GM10248 (cell line): ENCODE measurements around the gene PPM1F.

Source experiments
- CTCF ChIA-PET: fragments of 300-600 bp; sonication (Branson Sonifier 250); formaldehyde crosslinking; extraction: SDS; loops from one replicate; lab custom pipeline; 2021; ENCODE audit warnings: antibody characterized with exemption; lab: Yijun Ruan, JAX
- POLR2A ChIA-PET: fragments of 350-650 bp; sonication (Branson Sonifier 250); formaldehyde crosslinking; extraction: SDS; loops from one replicate; lab custom pipeline; 2020; ENCODE audit warnings: antibody characterized with exemption; lab: Yijun Ruan, JAX
- DNase-seq: peaks from one replicate; pipeline ENCODE4 v3.0.0; 2012; ENCODE audit errors: extremely low spot score
- TF ChIP-seq, protein P1 (sequence below): IDR thresholded peaks from 2 replicates; pipeline ENCODE4 v1.5.1; 2012; ENCODE audit warnings: mild to moderate bottlenecking, low read depth; ENCODE audit errors: extremely low read depth, missing control alignments, control extremely low read depth

PPM1F gene

DNA sequence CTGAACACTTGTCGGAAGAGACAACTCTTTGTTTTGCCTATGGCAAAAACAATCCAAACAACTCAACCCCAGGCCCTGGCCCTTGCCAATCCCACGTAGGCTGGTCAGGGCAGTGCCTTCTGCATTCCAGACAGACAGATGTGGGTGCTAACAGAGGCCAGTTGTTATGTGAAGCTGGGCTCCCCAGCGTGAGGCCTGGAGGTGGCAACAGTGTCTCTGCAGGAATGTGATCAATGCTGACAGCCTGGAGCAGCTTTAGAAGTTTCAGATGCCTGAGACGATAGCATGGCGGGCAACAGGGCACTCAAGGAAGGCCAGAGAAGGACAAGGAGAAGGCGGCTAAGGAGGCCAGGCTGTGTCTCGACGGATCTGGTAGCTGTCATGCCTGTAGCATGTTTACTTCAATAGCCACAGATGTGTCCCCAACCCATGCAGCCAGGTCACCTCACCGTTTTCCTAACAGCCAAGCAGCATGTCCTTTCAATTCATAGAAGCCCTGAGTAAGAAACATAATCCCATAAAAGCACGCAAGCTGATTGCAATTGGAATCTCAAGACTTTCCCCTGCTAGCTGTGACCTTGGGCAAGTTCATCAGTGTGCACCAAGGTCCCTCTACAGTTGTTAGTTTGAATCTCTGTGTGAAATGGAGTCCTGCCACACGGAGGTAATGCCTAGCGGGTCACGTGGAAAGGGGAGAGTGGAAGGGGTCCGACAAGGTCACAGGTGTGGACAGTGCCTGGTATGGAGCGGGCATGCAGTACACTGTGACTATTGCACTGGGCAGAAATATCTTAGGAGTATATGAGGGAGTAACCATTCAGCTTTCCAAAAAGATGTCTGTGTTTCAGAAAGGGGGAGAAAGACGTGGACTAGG, 14.2 kb upstream of the PPM1F start:
- DNase-seq = no peak
- TF ChIP-seq, protein P1, sequence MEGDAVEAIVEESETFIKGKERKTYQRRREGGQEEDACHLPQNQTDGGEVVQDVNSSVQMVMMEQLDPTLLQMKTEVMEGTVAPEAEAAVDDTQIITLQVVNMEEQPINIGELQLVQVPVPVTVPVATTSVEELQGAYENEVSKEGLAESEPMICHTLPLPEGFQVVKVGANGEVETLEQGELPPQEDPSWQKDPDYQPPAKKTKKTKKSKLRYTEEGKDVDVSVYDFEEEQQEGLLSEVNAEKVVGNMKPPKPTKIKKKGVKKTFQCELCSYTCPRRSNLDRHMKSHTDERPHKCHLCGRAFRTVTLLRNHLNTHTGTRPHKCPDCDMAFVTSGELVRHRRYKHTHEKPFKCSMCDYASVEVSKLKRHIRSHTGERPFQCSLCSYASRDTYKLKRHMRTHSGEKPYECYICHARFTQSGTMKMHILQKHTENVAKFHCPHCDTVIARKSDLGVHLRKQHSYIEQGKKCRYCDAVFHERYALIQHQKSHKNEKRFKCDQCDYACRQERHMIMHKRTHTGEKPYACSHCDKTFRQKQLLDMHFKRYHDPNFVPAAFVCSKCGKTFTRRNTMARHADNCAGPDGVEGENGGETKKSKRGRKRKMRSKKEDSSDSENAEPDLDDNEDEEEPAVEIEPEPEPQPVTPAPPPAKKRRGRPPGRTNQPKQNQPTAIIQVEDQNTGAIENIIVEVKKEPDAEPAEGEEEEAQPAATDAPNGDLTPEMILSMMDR = no peak
- CTCF ChIA-PET = interaction anchor here (1.4 to 9.3 kb wide), 3 partner anchors 14 to 29 kb away, joined by 7 to 50 read pairs (median 9); partner anchors contain the start of genes PPM1F and TOP3B
- POLR2A ChIA-PET = no interaction called here

DNA sequence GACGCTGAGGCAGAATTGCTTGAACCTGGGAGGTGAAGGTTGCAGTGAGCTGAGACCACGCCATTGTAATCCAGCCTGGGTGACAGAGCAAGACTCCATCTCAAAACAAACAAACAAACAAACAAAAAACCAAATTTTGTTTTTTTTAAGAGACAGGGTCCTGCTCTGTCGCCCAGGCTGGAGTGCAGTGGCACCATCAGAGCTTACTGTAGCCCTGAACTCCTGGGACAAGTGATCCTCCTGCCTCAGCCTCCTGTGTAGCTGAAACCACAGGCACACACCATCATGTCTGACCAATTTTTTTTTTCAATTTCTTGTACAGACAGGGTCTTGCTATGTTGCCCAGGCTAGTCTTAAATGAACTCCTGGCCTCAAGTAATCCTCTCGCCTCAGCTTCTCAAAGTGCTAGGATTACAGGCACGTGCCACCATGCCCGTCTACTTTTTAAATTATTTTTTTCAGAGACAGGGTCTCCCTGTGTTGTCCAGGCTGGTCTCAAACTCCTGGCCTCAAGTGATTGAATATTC, 13.2 kb upstream of the PPM1F start:
- ChIA-PET CTCF (interaction anchor here (1.1 to 9.3 kb wide), 4 partner anchors 13 to 28 kb away, joined by 3 to 50 read pairs (median 6); partner anchors contain the start of genes PPM1F and TOP3B), POLR2A (no interaction called here)
- TF ChIP-seq, protein P1 = no peak
- no peak for DNase-seq

DNA sequence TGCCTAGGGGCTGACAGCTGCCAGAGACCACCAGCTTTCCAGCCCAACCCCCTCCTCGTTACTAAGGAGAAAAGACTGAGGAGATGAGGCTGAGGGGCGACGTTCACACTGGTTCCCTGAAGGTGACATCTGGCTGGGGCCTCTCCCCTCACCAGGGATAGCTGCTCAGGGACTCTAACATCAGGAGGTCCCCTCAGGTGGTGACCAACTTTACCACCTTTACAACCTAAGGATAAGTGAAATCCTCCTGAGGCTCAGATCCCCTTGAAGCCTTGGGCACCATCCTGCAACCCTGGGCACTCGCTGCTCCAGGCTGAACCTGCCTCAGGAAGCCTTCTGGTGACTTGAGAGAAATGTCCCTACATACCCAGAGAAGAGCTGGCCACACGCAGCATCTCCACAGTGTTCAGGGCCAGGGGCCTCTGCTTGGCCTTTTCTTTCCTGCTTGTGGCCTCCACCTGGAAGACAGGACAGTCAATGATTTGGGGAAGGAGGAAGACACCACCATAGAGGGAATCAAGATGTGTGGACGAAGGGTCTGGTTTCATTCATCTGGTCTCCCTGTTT, 12.4 kb upstream of the PPM1F start:
- ChIA-PET CTCF (interaction anchor here (1.2 to 9.3 kb wide), 2 partner anchors 12 to 27 kb away, joined by 4 to 50 read pairs; partner anchors contain the start of gene PPM1F), POLR2A (no interaction called here)
- TF ChIP-seq, protein P1 = no peak
- DNase-seq = no peak

DNA sequence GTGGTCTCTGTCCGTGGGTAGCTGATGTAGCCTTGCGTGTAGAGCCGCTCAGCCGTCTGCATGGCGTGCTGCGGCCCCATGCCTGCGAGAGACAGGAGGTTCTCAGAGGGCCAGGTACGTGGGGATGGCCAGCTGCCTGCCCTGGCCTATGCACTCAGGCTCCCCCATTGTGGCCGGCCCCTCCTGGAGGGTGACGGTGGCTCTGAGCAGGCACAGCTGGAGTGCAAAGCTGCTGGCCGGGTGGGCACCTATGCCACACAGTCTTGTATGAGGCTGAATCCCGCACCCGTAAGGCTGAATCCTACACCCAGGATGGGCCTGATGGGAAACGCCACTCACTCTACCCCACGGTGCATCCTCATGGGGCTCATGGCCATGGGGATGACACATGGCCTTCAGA, 11.6 kb upstream of the PPM1F start:
- no peak for DNase-seq
- POLR2A ChIA-PET = no interaction called here
- TF ChIP-seq, protein P1 = no peak
- CTCF ChIA-PET = interaction anchor here (2.2 to 9.3 kb wide), 2 partner anchors 8 to 11 kb away, joined by 12 to 50 read pairs; partner anchors contain the start of gene PPM1F

DNA sequence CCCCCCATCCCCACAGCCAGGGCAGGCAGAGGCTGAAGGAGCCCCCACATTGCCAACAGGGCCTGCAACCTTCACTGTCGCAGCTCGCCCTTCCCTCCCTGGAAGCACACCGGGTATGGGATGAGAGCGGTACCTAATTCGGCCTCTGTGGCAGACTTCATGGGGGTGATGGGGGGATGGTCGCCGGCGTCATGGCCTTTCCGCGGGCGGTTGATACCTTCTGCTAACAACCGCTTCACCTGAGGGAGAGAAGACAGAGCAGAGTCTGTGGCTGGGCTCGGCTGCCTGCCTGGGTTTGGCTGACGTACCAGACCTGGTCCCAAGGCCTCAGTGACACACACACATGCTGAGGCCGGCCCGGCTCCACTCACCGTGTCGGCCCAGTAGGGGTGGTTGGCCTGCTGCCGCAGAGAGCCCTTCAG, 11.2 kb upstream of the PPM1F start:
- POLR2A ChIA-PET = no interaction called here
- TF ChIP-seq, protein P1 = no peak
- CTCF ChIA-PET = interaction anchor here (2.2 kb wide), 1 partner anchor 9 kb away, joined by 12 read pairs; no protein-coding TSS in a partner anchor
- DNase-seq = no peak

DNA sequence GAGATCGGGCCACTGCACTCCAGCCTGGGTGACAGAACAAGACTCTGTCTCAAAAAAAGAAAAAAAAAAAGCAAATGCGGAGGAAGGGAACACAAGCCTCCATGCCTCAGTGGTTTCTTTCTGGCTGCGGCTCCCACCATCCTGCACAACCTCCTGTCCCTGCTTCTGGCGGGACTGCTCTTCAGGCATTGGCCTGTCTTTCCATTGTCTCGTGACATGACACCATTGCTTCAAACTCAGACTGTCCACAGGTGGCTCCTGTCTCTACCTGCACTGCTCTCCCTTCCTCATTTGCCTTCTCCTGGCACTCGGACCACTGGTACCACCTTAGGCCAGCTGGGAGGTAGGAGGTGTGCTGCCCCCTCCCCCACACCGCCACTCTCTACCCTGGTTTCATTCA, 10.6 kb upstream of the PPM1F start:
- ChIA-PET POLR2A (no interaction called here), CTCF (interaction anchor here (0.6 to 2.2 kb wide), 3 partner anchors 9 to 25 kb away, joined by 3 to 12 read pairs (median 11); partner anchors contain the start of gene PPM1F)
- DNase-seq = no peak
- TF ChIP-seq, protein P1 = no peak
